Raji (cell line): ENCODE measurements around the gene PCBP3.

Experiments used
- POLR2A ChIP-seq: IDR thresholded peaks from 2 replicates; pipeline ENCODE4 v1.6.1; 2011; ENCODE audit warnings: low read depth, low read length, control low read depth; ENCODE audit not compliant: insufficient read depth

PCBP3 gene

GRCh38 chr21:45982758-45983648, 339.5 kb downstream of the PCBP3 start:
- no peak for TF ChIP-seq POLR2A

GRCh38 chr21:45983649-45983965, 340.1 kb downstream of the PCBP3 start:
- TF ChIP-seq POLR2A: no peak

- no peak for TF ChIP-seq POLR2A
Measured at GRCh38 chr21:45983981-45984551, 340.5 kb downstream of the PCBP3 start.

- no peak for TF ChIP-seq POLR2A
Measured at GRCh38 chr21:45984584-45985095, 341.1 kb downstream of the PCBP3 start.

GRCh38 chr21:45985471-45986315, 342.2 kb downstream of the PCBP3 start:
- TF ChIP-seq POLR2A: no peak

GRCh38 chr21:45986316-45987051, 343.0 kb downstream of the PCBP3 start:
- TF ChIP-seq POLR2A: no peak

- no peak for TF ChIP-seq POLR2A
Measured at GRCh38 chr21:45987121-45987711, 343.7 kb downstream of the PCBP3 start.

- no peak for TF ChIP-seq POLR2A
Measured at GRCh38 chr21:45988366-45989347, 345.1 kb downstream of the PCBP3 start.

- TF ChIP-seq POLR2A: no peak
Measured at GRCh38 chr21:45989355-45990048, 346.0 kb downstream of the PCBP3 start.

- no peak for TF ChIP-seq POLR2A
Measured at GRCh38 chr21:45990049-45990711, 346.7 kb downstream of the PCBP3 start.

- no peak for TF ChIP-seq POLR2A
Measured at GRCh38 chr21:45990741-45991605, 347.4 kb downstream of the PCBP3 start.
